Stimulated activated CD4-positive, alpha-beta T cell treated with anti-CD3 and anti-CD28 coated beads, Interleukin-2, amount 100 ng/mL, for 4 hours (primary cell): ENCODE measurements around the gene COL20A1.

Experiments used
- DNase-seq: peaks from one replicate; pipeline ENCODE4 v3.0.0-alpha.2; 2020; ENCODE audit warnings: low read depth

Gene COL20A1

DNA sequence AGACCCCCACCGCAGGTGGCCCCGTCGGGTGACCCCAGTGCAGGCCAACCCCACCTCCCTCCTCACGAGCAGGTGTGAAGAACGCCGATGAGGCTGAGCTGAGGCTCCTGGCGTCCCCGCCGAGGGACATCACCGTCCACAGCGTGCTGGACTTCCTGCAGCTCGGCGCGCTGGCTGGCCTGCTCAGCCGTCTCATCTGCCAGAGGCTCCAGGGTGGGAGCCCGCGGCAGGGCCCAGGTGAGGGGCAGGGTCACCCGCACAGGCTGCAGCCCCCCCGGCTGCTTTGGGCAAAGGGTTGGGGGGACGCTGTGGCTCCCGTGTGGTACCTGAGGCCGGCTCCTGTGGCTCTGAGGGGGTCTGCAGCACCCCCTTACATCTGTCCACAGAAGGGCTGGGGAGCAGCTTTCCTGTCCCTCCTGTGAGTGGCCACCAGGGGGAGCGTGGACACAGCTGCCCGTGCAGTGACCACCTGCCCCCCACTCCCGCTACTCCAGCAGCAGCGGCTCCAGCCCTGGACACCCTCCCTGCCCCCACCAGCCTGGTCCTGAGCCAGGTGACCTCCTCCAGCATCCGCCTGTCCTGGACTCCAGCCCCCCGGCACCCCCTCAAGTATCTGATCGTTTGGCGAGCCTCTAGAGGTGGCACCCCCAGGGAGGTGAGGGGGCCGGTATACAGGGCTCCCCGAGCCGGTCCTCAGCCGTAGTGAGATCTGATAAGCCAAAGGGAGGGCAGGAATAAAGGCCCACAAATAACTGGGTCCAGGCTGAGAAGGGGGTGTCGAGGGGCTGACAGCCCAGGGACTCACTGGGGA, 16.5 kb downstream of the COL20A1 start:
- DNase-seq: no peak

DNA sequence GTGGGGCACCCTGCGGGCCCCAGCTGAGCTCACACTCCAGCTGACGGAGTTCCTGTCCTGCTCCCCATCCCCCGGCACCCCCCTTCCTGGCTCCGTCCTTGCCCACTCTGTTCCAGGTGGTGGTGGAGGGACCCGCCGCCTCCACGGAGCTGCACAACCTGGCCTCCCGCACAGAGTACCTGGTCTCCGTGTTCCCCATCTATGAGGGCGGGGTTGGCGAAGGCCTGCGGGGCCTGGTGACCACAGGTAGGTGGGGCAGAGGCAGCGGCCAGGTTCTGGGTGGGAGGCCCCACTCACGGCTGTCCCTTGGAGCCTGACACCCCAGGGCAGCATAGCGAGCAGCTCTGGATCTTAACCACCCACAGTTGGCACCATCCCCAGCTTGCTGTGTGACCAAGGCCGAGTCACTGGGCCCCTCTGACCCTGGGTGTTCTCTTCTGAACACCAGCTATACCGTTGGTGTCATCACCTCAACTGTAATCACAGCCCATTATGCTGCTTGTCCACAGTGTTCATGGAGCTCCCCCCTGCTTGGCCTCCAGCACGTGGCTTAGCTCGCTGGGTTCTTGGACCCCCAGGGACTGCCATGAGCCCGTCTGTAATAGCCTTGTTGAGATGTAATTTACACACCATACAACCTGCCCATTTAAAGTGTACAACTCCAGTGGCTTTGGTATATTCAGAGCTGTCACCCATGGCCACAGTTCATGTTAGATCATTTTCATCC, 17.4 kb downstream of the COL20A1 start:
- DNase-seq: no peak

DNA sequence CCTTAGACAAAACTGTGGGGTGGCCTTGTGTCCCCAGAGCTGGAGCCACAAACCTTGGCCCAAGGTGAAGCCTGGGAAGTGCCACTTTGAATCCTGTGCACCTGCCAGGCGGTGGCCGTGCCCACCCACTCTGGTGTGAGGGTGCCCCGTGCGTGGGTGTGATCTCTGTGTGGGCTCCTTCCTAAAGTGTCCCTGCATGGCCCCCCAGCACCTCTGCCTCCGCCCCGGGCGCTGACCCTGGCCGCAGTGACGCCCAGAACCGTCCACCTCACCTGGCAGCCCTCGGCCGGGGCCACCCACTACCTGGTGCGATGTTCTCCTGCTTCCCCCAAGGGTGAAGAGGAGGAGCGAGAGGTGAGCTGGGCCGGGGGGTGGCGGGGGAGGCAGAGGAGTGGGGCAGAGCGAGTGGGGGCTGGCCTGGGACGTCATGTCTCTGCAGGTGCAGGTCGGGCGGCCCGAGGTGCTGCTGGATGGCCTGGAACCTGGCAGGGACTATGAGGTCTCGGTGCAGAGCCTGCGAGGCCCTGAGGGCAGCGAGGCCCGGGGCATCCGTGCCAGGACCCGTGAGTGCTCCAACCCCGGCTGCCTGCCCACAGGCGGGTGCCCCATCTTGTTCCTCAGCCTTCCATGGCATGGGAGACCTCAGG, 18.3 kb downstream of the COL20A1 start:
- no peak for DNase-seq

DNA sequence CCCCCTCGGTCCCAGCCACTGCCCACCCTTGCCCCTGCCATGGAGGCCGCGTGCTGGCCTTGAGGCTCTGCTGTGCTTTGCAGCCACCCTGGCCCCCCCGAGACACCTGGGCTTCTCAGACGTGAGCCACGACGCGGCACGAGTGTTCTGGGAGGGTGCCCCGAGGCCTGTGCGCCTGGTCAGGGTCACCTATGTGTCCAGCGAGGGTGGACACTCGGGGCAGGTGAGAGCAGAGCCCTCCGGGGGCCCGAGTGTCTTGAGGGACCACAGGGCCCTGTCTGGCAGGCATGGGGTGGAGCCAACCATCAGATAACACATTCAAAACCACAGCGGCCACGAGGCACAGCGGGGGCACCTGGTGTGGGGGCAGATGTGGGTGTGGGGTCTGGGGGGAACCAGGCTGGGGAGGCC, 18.9 kb downstream of the COL20A1 start:
- no peak for DNase-seq

DNA sequence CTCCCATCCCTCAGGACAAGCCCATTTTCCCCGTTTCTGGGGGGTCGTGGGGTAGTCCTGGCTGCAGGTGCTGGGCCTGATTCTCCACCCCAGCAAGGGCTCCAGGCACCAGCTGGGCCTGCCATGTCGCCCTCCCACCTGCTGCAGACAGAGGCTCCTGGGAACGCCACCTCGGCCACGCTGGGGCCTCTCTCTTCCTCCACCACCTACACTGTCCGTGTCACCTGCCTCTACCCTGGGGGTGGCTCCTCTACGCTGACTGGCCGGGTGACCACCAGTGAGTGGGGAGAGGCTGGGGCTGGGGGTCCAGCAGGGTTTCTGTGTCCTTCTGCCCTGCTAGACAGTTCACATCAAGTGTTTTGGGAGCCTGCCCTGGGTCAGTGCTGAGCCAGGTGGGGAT, 19.3 kb downstream of the COL20A1 start:
- no peak for DNase-seq

DNA sequence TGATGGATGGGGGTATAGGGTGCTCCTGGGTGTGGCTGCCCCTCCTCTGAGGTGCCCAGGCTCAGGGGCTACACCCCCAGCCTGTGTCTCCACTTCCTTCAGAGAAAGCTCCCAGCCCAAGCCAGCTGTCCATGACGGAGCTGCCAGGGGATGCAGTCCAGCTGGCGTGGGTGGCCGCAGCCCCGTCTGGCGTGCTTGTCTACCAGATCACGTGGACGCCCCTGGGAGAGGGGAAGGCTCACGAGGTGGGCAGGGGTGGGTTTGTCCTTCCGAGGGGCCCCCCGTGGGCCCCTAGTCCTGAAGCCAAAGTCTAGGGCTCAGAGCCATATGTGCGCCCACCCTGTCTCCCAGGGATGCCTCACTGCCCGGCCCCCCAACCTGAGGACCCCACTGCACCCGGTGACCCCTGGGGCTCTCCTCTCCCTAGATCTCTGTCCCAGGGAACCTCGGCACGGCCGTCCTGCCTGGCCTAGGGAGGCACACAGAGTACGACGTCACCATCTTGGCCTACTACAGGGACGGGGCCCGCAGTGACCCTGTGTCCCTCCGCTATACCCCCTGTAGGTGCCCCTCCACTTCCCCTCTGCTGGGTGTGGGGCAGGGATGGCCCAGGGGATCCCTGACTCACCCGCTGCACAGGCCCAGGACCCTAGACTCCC, 19.8 kb downstream of the COL20A1 start:
- DNase-seq: no peak

DNA sequence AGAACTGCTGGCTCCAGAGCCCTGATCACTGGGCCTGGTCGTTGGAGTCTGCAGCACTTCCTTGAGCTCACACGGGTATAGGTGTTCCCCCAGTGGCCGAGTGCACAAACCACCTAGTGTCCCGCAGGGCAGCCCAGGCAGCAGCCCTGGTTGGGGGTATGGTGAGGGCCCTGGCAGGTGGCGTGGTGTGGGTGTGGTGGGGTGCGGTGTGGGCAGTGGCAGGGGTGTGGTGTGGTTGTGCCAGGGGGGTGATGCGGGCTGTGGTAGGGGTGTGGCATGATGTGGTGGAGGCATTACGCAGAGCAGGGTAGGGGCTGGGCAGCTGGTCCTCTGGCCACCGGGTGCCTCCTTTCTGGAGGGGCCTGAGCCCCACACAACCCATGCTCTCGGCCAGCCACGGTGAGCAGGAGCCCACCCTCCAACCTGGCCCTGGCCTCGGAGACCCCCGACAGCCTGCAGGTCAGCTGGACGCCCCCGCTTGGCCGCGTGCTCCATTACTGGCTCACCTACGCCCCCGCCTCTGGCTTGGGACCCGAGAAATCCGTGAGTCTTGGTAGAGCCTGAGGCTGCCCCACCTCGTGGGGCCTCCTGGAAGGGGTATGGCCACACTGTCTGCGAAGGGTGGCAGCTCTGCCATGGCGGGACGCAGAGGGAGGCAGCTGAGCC, 20.5 kb downstream of the COL20A1 start:
- DNase-seq: no peak

DNA sequence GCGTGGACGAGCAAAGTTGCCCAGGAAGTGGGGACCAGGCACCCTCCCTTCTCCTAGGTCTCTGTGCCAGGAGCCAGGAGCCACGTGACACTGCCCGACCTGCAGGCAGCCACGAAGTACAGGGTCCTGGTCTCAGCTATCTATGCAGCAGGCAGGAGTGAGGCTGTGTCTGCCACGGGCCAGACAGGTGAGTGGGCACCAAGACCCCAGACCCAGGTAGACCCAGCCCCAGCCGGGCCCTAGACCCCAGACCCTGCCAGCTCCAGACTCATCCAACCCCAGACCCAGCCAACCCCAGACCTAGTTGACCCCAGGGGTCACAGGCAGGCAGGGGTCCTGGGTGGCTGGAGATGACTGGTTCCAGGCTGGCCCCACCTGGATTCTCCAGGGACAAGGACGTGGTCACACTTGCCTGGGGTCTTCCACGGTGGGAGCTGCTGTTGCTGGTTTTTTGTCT, 21.1 kb downstream of the COL20A1 start:
- no peak for DNase-seq

DNA sequence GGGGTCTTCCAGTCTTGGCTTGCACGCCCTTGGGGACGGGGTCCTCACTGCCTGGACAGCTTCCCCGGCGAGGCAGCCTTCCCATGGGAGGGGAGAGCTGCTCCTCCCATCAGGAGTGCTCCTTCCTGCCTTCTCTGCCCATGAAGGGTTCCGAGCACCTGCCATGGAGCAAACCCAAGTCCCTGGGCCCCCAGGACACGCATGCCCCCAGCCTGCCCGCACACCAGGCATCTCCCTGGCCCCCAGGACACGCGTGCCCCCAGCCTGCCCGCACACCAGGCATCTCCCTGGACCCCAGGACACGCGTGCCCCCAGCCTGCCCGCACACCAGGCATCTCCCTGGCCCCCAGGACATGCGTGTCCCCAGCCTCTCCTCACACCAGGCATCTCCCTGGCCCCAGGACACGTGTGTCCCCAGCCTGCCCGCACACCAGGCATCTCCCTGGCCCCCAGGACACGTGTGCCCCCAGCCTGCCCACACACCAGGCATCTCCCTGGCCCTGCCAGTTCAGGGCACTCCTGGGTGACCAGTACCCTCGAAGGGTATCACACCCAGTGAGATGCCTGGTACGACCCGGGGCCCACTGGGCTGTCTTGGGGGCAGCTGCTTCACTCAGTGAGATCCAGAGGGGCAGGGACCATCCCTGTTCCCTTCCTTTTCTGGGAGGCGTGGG, 21.7 kb downstream of the COL20A1 start:
- no peak for DNase-seq

DNA sequence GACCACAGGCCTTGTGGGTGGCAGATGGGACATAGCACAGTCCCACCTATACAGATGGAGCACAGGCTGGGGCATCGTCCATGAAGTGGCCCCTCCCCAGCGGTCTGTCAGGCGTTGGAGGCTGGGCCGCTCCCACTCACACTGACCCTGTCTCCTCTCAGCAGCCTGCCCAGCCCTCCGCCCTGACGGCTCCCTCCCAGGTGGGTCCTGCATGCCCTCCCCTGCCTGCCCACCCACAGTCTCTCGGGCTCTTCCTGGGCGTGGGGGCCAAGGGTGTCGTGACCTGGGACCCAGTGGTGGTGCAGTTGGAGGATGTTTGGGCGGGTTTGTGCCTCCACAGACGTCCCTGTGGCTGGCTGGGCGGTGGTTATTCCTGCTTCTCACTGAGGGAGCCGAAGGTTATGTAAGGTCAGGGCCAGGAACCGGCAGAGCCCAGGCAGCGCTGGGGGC, 22.3 kb downstream of the COL20A1 start:
- no peak for DNase-seq

DNA sequence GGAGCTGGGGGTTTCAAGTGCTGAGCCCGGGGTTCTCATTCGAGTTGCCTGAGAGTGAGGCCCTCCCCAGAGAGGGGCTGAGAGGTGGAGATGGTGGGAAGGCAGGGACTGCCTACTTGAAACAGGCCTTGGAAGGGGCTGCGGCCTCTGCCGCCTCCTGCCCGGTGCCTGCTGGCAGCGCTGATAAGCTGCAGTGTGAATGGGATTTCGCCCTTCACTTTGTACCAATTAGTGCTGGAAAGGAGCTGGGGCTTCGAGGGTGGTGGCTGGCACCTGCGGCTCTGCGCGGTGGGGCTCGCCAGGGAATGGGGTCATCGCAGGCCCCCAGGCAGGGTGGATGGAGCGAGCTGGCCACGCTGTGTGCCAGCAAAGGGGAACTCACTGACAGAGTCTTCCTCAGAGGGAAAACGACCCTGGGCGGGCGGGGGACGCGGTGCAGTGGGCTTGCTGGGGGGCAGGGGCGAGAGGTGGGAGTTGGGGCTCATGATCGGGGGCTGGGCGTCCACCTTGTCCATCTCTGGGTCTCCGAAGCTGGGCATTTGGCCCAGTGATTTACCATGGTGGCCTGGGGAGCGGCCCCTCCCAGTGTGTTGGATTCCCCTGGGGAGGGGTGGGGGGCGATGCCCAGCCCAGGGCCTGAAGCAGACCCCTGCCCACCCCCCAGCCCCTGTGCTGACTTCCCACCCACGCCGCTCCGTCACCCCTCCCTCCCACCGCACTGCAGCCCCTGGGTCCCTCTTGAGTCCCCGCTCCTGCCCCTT, 22.9 kb downstream of the COL20A1 start:
- DNase-seq: no peak

DNA sequence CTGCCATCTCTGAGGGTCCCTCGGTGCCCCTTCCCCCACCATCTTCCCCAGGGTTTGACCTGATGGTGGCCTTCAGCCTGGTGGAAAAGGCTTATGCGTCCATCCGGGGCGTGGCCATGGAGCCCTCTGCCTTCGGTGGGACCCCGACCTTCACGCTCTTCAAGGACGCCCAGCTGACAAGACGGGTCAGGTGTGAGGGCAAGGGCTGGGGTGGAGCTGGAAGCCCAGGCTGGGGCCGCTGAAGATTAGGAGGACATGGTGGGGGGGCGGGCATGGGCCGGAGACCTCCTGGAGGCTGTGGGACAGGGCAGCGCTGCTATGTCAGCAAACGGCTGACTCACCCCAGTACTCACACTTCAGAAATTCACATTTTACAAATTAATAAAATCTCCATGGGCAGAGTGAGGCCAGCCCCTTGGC, 23.5 kb downstream of the COL20A1 start:
- no peak for DNase-seq

DNA sequence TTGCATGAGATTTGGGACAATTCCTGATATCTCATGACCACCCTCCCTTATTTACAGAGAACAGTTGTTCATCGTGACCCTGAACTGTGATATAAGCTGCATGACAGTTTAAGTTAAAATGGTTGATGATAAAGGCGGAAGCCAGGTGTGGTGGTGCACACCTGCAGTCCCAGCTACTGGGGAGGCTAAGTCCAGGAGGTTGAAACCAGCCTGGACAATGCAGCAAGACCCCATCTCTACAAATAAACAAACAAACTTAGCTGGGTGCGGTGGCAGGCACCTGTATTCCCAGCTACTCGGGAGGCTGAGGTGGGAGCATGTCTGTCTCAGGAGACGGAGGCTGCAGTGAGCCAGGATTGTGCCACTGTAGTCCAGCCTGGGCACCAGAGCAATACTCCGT, 24.1 kb downstream of the COL20A1 start:
- no peak for DNase-seq

DNA sequence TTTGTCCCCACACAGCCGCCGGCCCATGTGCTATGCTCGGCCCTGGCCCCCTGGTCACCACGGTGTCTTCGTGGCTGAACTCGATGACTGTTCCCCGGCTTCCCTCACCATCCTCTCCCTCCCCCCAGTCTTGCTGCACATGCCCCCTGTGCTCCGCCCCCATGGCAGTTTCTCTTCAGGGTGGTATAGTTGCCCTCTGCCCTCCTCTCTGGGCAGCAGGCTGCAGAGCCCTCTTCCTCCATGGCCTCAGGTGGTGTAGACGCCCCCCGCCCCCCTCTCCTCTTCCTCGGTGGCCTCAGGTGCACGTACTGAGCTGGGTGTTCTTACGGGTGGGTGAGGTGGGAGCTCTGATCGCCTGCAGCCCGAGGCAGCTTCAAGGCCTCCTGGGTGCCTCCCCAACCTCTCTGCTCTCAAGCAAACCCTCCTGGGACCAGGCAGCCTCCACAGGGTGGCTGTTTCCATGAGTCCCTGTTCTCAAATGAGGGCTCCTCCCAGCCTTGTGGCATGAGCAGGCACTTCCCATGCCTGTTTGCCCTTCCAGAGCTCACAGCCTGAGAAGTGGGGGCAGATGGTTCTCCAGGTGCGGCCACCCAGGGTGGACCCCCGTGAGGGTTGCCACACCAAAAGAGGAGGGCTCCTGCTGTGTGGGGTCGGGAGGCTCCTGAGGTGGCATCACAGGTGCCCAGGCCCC, 24.8 kb downstream of the COL20A1 start:
- no peak for DNase-seq

DNA sequence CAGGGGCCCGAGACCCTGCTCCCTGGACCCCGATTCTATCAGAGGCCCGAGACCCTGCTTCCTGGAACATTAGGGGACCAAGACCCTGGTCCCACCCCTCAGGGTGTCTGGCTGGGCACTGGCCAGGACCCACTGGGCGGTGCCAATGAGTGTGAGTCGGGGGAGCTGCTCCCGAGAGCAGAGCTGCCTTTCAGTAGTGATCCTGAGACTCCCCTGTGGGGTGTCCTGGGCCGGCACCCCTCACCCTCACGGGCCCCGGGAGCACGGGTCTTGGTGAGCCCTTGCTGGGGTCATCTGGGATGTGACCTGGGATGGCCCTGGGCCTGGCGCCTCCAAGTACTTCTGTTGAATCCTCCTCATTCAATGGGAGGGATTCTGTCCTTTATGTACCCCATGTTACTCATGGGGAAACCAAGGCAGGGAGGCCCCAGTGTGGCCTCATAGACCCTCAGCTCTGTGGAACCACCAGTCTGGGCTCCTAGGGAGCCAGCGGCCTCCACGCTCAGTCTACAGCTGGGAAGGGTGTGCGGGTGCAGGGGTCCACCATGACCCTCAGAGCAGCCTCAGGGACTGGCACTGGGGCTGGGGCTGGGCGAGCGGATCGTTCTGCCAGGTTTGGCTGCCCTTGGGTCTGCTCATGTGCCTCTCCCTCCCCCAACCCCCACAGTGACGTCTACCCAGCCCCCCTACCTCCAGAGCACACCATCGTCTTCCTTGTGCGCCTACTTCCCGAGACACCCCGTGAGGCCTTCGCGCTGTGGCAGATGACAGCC, 25.6 kb downstream of the COL20A1 start:
- no peak for DNase-seq

DNA sequence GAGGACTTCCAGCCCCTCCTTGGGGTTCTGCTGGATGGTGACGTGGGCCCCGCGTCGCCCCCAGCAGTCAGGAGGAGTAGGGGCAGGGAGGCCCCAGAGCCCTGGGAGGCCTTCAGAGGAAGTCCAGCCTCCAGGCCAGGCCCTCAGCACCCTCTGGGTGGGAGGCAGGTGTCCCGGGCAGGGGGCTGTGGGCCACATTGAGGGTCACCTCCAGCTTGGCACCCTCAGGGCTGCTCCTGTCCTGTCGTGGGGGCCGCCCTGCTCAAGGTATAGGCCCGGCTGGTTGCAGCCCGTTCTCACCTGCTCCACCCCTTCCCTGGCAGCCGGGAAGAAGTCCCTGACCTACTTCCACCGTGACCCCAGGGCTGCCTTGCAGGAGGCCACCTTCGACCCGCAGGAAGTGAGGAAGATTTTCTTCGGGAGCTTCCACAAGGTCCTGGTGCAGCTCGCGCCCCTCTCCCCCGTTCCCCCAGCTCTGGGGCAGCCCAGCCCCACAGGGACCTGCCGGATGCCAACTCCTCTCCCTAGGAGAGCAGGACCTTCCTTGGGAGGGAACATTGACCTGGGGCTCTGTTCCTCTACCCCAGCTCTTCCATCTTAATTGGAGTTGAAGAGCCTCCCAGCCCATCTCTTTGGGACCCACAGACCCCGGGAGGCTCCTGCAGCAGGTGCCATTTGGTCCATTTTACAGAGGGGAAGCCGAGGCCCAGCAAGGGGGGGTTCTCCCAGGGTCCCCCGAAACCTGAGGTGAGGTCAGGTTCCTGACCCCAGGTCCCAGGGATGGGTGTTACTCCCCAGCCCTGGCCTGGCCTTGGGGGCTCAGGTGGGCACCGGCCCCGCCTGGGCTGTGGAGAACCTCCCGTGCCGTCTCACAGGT, 26.4 kb downstream of the COL20A1 start:
- DNase-seq: no peak

DNA sequence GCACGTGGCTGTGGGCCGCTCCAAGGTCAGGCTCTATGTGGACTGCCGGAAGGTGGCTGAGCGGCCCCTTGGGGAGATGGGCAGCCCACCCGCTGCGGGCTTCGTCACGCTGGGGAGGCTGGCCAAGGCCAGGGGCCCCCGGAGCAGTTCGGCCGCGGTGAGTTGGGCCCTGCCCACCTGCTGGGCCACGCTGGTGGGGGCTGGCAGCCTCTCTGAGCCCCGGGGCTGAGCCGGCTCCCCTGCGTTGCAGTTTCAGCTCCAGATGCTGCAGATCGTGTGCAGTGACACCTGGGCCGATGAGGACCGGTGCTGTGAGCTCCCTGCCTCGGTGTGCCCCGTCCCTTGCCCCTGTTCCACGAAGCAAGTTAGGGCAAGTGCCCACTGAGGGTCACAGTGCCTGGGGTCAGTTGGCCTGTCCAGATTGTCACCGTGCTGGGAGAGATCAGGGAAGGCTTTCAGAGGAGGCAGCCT, 27.1 kb downstream of the COL20A1 start:
- no peak for DNase-seq

DNA sequence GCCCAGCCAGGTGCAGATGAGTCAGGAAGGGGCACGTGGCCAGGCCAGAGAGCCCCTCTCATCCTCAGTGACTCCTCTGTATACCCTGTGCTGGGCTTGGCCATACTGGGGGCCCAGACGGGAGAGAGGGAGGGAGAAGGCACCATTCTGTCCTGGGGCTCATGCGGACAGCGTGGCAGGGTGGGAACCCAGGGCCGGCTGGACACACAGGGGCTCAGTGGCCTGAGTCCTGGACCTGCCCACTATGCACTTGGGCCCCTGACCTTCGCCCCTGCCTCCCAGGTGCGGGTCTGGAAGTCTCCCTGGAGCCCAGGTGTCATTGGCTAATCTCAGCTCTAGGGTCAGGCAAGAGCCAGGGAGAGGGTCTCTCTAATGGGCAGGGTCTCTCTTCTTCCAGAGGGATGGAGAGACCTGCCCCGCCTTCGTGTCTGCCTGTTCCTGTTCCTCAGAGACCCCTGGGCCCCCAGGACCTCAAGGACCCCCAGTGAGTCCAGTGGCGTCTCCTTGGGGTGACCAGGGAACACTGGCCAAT, 27.7 kb downstream of the COL20A1 start:
- no peak for DNase-seq
